ENCODE results near the gene LRRC32. TPM values are rescaled to one million over a fixed set of nuclear protein-coding genes. Genes with fewer than 3 reads are reported as not detected.

Gene LRRC32
- total and polyA plus RNA-seq, 2 experiments from 2014 or later, result 0.42 to 0.58 TPM

- peaks cover 18% of the 10 kb centered on the region for H3K36me3 Mint-ChIP-seq (ENCODE audit: low read depth)
- peaks cover 24% of the 10 kb centered on the region for H3K9me3 Mint-ChIP-seq
- peaks cover 21% of the 10 kb centered on the region for H3K4me1 Mint-ChIP-seq
- peaks cover 11% of the 10 kb centered on the region for H3K9me2 ChIP-seq (ENCODE audit: insufficient read depth)
- no peaks in the 10 kb centered on the region for H3K27me3 ChIP-seq (ENCODE audit: insufficient read depth)
- peaks cover 15% of the 10 kb centered on the region for H3K4me1 ChIP-seq (ENCODE audit: insufficient read depth)
- H3K27ac Mint-ChIP-seq, result no peak overlapping the region
- H4K20me1 ChIP-seq (replicated peaks; ENCODE audit: insufficient read depth), result no peaks in the 10 kb centered on the region
- ATAC-seq (no peak), DNase-seq (ENCODE audit: low spot score) (no peak)
- H3K4me2 ChIP-seq, result no peak overlapping the region
- TF ChIP-seq, protein P1, sequence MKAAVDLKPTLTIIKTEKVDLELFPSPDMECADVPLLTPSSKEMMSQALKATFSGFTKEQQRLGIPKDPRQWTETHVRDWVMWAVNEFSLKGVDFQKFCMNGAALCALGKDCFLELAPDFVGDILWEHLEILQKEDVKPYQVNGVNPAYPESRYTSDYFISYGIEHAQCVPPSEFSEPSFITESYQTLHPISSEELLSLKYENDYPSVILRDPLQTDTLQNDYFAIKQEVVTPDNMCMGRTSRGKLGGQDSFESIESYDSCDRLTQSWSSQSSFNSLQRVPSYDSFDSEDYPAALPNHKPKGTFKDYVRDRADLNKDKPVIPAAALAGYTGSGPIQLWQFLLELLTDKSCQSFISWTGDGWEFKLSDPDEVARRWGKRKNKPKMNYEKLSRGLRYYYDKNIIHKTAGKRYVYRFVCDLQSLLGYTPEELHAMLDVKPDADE (IDR thresholded peaks at IDR 0.05), result no peak
- TF ChIP-seq ZNF114 (CRISPR knock-in tag; IDR thresholded peaks at IDR 0.05) (no peak), POLR2AphosphoS5 (IDR thresholded peaks at IDR 0.05; ENCODE audit: low read depth) (no peak), ZNF331 (CRISPR knock-in tag; IDR thresholded peaks at IDR 0.05; ENCODE audit: low read depth) (no peak)
- H3K79me2 ChIP-seq (replicated peaks; ENCODE audit: insufficient read depth), result no peaks in the 10 kb centered on the region
- no peak overlapping the region for H3K4me3 Mint-ChIP-seq
- H3K36me3 ChIP-seq (ENCODE audit: insufficient read depth), result no peaks in the 10 kb centered on the region
- no peaks in the 10 kb centered on the region for H3F3A ChIP-seq (replicated peaks; ENCODE audit: low read depth)
- H3K27me3 Mint-ChIP-seq (ENCODE audit: insufficient read depth, low read depth, poor library complexity), result peaks cover 14% of the 10 kb centered on the region
- no peak overlapping the region for H3K4me3 ChIP-seq
- H3K27ac ChIP-seq (ENCODE audit: low read depth), result no peak overlapping the region
- no peak overlapping the region for H2AFZ ChIP-seq
Measured at GRCh38 chr11:76707293-76707825, 36.8 kb upstream of the LRRC32 start.

DNA sequence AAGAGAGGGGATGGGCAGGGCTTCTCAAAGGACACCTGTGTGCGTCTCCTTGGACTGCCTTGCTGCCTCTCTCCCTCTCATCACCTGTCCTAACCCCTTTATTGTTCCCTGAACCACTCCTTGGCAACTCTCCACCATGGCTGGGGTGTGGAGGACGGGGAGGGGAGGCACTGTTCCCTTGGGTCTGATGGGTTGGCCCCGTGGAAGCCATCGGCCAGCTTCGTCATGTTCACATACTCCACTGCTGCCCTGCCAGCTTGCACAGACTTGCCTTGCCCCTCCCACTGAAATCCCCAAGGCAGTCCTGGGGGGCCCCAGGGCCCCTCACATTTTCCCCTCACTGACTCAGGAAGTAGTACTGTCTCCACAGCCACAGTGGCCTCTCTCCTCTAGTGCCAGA is 36.1 kb upstream of the LRRC32 start:
- H3K4me1 Mint-ChIP-seq, result peaks cover 21% of the 10 kb centered on the region
- H3K79me2 ChIP-seq (replicated peaks; ENCODE audit: insufficient read depth), result no peaks in the 10 kb centered on the region
- TF ChIP-seq POLR2AphosphoS5 (IDR thresholded peaks at IDR 0.05; ENCODE audit: low read depth) (no peak), NANOG (IDR thresholded peaks at IDR 0.05; ENCODE audit: borderline replicate concordance) (no peak), JUNB (IDR thresholded peaks at IDR 0.05; ENCODE audit: unreplicated experiment) (no peak), EZH2phosphoT487 (IDR thresholded peaks at IDR 0.05; ENCODE audit: unreplicated experiment) (no peak), CREB1 (CRISPR knock-in tag; IDR thresholded peaks at IDR 0.05; ENCODE audit: low read depth) (no peak)
- TF ChIP-seq, protein P2, sequence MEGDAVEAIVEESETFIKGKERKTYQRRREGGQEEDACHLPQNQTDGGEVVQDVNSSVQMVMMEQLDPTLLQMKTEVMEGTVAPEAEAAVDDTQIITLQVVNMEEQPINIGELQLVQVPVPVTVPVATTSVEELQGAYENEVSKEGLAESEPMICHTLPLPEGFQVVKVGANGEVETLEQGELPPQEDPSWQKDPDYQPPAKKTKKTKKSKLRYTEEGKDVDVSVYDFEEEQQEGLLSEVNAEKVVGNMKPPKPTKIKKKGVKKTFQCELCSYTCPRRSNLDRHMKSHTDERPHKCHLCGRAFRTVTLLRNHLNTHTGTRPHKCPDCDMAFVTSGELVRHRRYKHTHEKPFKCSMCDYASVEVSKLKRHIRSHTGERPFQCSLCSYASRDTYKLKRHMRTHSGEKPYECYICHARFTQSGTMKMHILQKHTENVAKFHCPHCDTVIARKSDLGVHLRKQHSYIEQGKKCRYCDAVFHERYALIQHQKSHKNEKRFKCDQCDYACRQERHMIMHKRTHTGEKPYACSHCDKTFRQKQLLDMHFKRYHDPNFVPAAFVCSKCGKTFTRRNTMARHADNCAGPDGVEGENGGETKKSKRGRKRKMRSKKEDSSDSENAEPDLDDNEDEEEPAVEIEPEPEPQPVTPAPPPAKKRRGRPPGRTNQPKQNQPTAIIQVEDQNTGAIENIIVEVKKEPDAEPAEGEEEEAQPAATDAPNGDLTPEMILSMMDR (conservative IDR thresholded peaks at IDR 0.05; ENCODE audit: low read depth in 2 of 2), result no peak
- TF ChIP-seq, protein P3, sequence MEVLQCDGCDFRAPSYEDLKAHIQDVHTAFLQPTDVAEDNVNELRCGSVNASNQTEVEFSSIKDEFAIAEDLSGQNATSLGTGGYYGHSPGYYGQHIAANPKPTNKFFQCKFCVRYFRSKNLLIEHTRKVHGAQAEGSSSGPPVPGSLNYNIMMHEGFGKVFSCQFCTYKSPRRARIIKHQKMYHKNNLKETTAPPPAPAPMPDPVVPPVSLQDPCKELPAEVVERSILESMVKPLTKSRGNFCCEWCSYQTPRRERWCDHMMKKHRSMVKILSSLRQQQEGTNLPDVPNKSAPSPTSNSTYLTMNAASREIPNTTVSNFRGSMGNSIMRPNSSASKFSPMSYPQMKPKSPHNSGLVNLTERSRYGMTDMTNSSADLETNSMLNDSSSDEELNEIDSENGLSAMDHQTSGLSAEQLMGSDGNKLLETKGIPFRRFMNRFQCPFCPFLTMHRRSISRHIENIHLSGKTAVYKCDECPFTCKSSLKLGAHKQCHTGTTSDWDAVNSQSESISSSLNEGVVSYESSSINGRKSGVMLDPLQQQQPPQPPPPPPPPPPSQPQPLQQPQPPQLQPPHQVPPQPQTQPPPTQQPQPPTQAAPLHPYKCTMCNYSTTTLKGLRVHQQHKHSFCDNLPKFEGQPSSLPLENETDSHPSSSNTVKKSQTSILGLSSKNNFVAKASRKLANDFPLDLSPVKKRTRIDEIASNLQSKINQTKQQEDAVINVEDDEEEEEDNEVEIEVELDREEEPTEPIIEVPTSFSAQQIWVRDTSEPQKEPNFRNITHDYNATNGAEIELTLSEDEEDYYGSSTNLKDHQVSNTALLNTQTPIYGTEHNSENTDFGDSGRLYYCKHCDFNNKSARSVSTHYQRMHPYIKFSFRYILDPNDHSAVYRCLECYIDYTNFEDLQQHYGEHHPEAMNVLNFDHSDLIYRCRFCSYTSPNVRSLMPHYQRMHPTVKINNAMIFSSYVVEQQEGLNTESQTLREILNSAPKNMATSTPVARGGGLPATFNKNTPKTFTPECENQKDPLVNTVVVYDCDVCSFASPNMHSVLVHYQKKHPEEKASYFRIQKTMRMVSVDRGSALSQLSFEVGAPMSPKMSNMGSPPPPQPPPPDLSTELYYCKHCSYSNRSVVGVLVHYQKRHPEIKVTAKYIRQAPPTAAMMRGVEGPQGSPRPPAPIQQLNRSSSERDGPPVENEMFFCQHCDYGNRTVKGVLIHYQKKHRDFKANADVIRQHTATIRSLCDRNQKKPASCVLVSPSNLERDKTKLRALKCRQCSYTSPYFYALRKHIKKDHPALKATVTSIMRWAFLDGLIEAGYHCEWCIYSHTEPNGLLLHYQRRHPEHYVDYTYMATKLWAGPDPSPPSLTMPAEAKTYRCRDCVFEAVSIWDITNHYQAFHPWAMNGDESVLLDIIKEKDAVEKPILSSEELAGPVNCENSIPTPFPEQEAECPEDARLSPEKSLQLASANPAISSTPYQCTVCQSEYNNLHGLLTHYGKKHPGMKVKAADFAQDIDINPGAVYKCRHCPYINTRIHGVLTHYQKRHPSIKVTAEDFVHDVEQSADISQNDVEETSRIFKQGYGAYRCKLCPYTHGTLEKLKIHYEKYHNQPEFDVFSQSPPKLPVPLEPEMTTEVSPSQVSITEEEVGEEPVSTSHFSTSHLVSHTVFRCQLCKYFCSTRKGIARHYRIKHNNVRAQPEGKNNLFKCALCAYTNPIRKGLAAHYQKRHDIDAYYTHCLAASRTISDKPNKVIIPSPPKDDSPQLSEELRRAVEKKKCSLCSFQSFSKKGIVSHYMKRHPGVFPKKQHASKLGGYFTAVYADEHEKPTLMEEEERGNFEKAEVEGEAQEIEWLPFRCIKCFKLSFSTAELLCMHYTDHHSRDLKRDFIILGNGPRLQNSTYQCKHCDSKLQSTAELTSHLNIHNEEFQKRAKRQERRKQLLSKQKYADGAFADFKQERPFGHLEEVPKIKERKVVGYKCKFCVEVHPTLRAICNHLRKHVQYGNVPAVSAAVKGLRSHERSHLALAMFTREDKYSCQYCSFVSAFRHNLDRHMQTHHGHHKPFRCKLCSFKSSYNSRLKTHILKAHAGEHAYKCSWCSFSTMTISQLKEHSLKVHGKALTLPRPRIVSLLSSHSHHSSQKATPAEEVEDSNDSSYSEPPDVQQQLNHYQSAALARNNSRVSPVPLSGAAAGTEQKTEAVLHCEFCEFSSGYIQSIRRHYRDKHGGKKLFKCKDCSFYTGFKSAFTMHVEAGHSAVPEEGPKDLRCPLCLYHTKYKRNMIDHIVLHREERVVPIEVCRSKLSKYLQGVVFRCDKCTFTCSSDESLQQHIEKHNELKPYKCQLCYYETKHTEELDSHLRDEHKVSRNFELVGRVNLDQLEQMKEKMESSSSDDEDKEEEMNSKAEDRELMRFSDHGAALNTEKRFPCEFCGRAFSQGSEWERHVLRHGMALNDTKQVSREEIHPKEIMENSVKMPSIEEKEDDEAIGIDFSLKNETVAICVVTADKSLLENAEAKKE (CRISPR knock-in tag; IDR thresholded peaks at IDR 0.05), result no peak

More for the DNA sequence above, 36.1 kb upstream of the LRRC32 start:
- Mint-ChIP-seq H3K9me3 (peaks cover 24% of the 10 kb centered on the region), H3K4me3 (no peak overlapping the region), H3K27me3 (ENCODE audit: insufficient read depth, low read depth, poor library complexity) (peaks cover 14% of the 10 kb centered on the region), H3K36me3 (ENCODE audit: low read depth) (peaks cover 18% of the 10 kb centered on the region), H3K27ac (no peak overlapping the region)
- Histone ChIP-seq H2AFZ (no peak overlapping the region), H3K9me2 (ENCODE audit: insufficient read depth) (peaks cover 12% of the 10 kb centered on the region), H4K20me1 (replicated peaks; ENCODE audit: insufficient read depth) (no peaks in the 10 kb centered on the region), H3K27me3 (ENCODE audit: insufficient read depth) (no peaks in the 10 kb centered on the region), H3F3A (replicated peaks; ENCODE audit: low read depth) (no peaks in the 10 kb centered on the region), H3K36me3 (ENCODE audit: insufficient read depth) (no peaks in the 10 kb centered on the region), H3K4me3 (no peak overlapping the region), H3K4me1 (ENCODE audit: insufficient read depth) (peaks cover 15% of the 10 kb centered on the region), H3K4me2 (no peak overlapping the region), H3K27ac (ENCODE audit: low read depth) (no peak overlapping the region)
- ATAC-seq (no peak), DNase-seq (ENCODE audit: low spot score) (no peak)
